Mucosa of gallbladder (tissue), 1 donor: ENCODE data around the gene ERG28. TPM values are rescaled to one million over a fixed set of nuclear protein-coding genes. Genes with fewer than 3 reads are reported as not detected.
A peak's percentile ranks its signal among the peaks of the same experiment; 100 is the strongest.
"Not testable (repeated sequence)": the region's sequence is repeated elsewhere in the genome, so short reads cannot be mapped to it uniquely, and the experiment has no call there.

Source experiments
- DNase-seq: peaks from one replicate; pipeline ENCODE4 v3.0.0-alpha.2; 2020; ENCODE audit warnings: low spot score
- total RNA-seq: library from RNA; stranded (reverse); gene quantifications from one replicate; pipeline ENCODE4 v1.2.1, GENCODE V29; 2021
- donor health status: DM: no; HTN: no; CAD: no.

Gene ERG28
- 37.2 TPM for total RNA-seq

- peak; percentile 97 for DNase-seq
Measured at GRCh38 chr14:75660630-75661498, at the start of gene ERG28, which contains the start of gene TTLL5. Gene ERG28, minus strand, starts transcription at chr14:75660876. Its CDS starts 3,374 bp downstream, at chr14:75657502. Gene TTLL5, plus strand, starts transcription at chr14:75661246. Its CDS starts 1,904 bp downstream, at chr14:75663150.

- peak; percentile 81 for DNase-seq
Measured at GRCh38 chr14:75709207-75709812, 48.6 kb upstream of the ERG28 start.

GRCh38 chr14:75705014-75705413 lies 44.3 kb upstream of the ERG28 start:
- no peak for DNase-seq

- no peak for DNase-seq
Measured at GRCh38 chr14:75703467-75703866, 42.8 kb upstream of the ERG28 start.

GRCh38 chr14:75702616-75703261 lies 42.1 kb upstream of the ERG28 start:
- no peak for DNase-seq

- DNase-seq = no peak
Measured at GRCh38 chr14:75702122-75702521, 41.4 kb upstream of the ERG28 start.

GRCh38 chr14:75700295-75700694 lies 39.6 kb upstream of the ERG28 start:
- no peak for DNase-seq

GRCh38 chr14:75699331-75699730 lies 38.7 kb upstream of the ERG28 start:
- no peak for DNase-seq

GRCh38 chr14:75697918-75698317 lies 37.2 kb upstream of the ERG28 start:
- no peak for DNase-seq

- DNase-seq = no peak
Measured at GRCh38 chr14:75697386-75697785, 36.7 kb upstream of the ERG28 start.

GRCh38 chr14:75695025-75695424 lies 34.3 kb upstream of the ERG28 start:
- DNase-seq = not testable (repeated sequence)

- no peak for DNase-seq
Measured at GRCh38 chr14:75690010-75690409, 29.3 kb upstream of the ERG28 start.

GRCh38 chr14:75689012-75689411 lies 28.3 kb upstream of the ERG28 start:
- DNase-seq = no peak

GRCh38 chr14:75685910-75686309 lies 25.2 kb upstream of the ERG28 start:
- no peak for DNase-seq

GRCh38 chr14:75675265-75675960 lies 14.7 kb upstream of the ERG28 start:
- no peak for DNase-seq

- no peak for DNase-seq
Measured at GRCh38 chr14:75673345-75674035, 12.8 kb upstream of the ERG28 start.

GRCh38 chr14:75672605-75673192 lies 12.0 kb upstream of the ERG28 start:
- no peak for DNase-seq

GRCh38 chr14:75667099-75667765 lies 6.6 kb upstream of the ERG28 start:
- DNase-seq = no peak

- DNase-seq = no peak
Measured at GRCh38 chr14:75662966-75663365, 2.3 kb upstream of the ERG28 start.

GRCh38 chr14:75661499-75661814 lies 781 bp upstream of the ERG28 start:
- no peak for DNase-seq

GRCh38 chr14:75660238-75660629 lies 442 bp downstream of the ERG28 start:
- DNase-seq = no peak
